Measurements from ENCODE around the gene INTS7.

DNA sequence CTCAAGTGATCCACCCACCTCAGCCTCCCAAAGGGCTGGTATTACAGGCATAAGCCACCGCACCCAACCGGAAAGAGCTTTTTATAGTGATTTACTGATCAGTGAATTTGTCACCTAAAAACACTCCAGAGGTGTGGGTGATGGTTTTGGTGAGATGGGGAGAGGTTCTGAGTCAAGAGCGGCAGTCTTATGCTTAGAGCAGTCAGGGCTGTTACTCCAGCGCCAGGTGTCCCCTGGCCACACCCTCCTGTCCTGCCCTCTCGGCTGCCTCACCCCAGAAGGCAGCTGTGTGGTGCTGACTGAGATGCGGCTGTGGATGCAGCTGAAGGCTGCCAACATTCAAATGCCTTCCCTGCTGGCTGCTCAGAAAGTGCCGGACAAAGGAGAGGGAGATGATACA lies 110.3 kb downstream of the INTS7 start:
- TF ChIP-seq, protein P1, sequence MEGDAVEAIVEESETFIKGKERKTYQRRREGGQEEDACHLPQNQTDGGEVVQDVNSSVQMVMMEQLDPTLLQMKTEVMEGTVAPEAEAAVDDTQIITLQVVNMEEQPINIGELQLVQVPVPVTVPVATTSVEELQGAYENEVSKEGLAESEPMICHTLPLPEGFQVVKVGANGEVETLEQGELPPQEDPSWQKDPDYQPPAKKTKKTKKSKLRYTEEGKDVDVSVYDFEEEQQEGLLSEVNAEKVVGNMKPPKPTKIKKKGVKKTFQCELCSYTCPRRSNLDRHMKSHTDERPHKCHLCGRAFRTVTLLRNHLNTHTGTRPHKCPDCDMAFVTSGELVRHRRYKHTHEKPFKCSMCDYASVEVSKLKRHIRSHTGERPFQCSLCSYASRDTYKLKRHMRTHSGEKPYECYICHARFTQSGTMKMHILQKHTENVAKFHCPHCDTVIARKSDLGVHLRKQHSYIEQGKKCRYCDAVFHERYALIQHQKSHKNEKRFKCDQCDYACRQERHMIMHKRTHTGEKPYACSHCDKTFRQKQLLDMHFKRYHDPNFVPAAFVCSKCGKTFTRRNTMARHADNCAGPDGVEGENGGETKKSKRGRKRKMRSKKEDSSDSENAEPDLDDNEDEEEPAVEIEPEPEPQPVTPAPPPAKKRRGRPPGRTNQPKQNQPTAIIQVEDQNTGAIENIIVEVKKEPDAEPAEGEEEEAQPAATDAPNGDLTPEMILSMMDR (conservative IDR thresholded peaks at IDR 0.05; ENCODE audit: low read depth in 2 of 2): no peak
- TF ChIP-seq, protein P2, sequence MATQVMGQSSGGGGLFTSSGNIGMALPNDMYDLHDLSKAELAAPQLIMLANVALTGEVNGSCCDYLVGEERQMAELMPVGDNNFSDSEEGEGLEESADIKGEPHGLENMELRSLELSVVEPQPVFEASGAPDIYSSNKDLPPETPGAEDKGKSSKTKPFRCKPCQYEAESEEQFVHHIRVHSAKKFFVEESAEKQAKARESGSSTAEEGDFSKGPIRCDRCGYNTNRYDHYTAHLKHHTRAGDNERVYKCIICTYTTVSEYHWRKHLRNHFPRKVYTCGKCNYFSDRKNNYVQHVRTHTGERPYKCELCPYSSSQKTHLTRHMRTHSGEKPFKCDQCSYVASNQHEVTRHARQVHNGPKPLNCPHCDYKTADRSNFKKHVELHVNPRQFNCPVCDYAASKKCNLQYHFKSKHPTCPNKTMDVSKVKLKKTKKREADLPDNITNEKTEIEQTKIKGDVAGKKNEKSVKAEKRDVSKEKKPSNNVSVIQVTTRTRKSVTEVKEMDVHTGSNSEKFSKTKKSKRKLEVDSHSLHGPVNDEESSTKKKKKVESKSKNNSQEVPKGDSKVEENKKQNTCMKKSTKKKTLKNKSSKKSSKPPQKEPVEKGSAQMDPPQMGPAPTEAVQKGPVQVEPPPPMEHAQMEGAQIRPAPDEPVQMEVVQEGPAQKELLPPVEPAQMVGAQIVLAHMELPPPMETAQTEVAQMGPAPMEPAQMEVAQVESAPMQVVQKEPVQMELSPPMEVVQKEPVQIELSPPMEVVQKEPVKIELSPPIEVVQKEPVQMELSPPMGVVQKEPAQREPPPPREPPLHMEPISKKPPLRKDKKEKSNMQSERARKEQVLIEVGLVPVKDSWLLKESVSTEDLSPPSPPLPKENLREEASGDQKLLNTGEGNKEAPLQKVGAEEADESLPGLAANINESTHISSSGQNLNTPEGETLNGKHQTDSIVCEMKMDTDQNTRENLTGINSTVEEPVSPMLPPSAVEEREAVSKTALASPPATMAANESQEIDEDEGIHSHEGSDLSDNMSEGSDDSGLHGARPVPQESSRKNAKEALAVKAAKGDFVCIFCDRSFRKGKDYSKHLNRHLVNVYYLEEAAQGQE (IDR thresholded peaks at IDR 0.05; ENCODE audit: unreplicated experiment): no peak
- no peak for TF ChIP-seq EZH2 (IDR thresholded peaks at IDR 0.05; ENCODE audit: low read depth, unreplicated experiment)

Data from GM23338 (cell line).